HepG2 (cell line): ENCODE results near the gene FOXR1. TPM values are rescaled to one million over a fixed set of nuclear protein-coding genes. Genes with fewer than 3 reads are reported as not detected.
A peak's percentile ranks its signal among the peaks of the same experiment; 100 is the strongest.

Source experiments
- ATF3 ChIP-seq: sonication (generic); formaldehyde crosslinking; IDR thresholded peaks from 2 replicates; pipeline ENCODE4 v1.4.0; 2020; ENCODE audit warnings: missing genetic modification reagents
- CHD4 ChIP-seq: fragments of 200-600 bp; sonication (generic); IDR thresholded peaks from 2 replicates; pipeline ENCODE4 v1.7.0; 2017; ENCODE audit warnings: mild to moderate bottlenecking, low read length, borderline replicate concordance
- EEA1 ChIP-seq: sonication (generic); formaldehyde crosslinking; IDR thresholded peaks from 2 replicates; pipeline ENCODE4 v1.5.1; 2020; ENCODE audit warnings: mild to moderate bottlenecking, missing genetic modification reagents, borderline replicate concordance
- EED ChIP-seq: sonication (generic); formaldehyde crosslinking; IDR thresholded peaks from 2 replicates; pipeline ENCODE4 v1.5.0; 2020; ENCODE audit warnings: mild to moderate bottlenecking, missing genetic modification reagents
- HNF4G ChIP-seq, 2 experiments: sonication (generic) in 1 of 2; formaldehyde crosslinking in 1 of 2; IDR thresholded peaks; 2 replicates each; pipeline versions ENCODE4 v1.4.0 to v1.6.1; 2011 to 2020; ENCODE audit warnings: borderline replicate concordance in 2 of 2, low read depth in 2 of 2, mild to moderate bottlenecking in 2 of 2, low read length in 1 of 2, missing genetic modification reagents in 1 of 2, moderate library complexity in 1 of 2
- KAT8 ChIP-seq: IDR thresholded peaks from 2 replicates; pipeline ENCODE4 v1.6.1; 2016; ENCODE audit warnings: missing genetic modification reagents, missing compliant biosample characterization
- MAF1 ChIP-seq: sonication (generic); formaldehyde crosslinking; IDR thresholded peaks from 2 replicates; pipeline ENCODE4 v1.5.0; 2020; ENCODE audit warnings: missing genetic modification reagents, borderline replicate concordance
- NBN ChIP-seq: fragments of 450-650 bp; conservative IDR thresholded peaks from 2 replicates; pipeline ENCODE4 v1.6.1; 2017
- PHB2 ChIP-seq: fragments of 450-650 bp; IDR thresholded peaks from 2 replicates; pipeline ENCODE4 v1.6.1; 2018; ENCODE audit not compliant: partially characterized antibody
- POGK ChIP-seq: sonication (generic); formaldehyde crosslinking; conservative IDR thresholded peaks from 2 replicates; pipeline ENCODE4 v1.8.0; 2022; ENCODE audit warnings: mild to moderate bottlenecking, moderate library complexity, missing genetic modification reagents
- REPIN1 ChIP-seq: sonication (generic); formaldehyde crosslinking; IDR thresholded peaks from 2 replicates; pipeline ENCODE4 v1.8.0; 2022; ENCODE audit warnings: missing genetic modification reagents, low read depth, mild to moderate bottlenecking, borderline replicate concordance
- RNF2 ChIP-seq: fragments of 450-650 bp; conservative IDR thresholded peaks from 2 replicates; pipeline ENCODE4 v1.6.1; 2016; ENCODE audit warnings: low read depth
- TIGD3 ChIP-seq: sonication (generic); formaldehyde crosslinking; IDR thresholded peaks from 2 replicates; pipeline ENCODE4 v1.5.1; 2020; ENCODE audit warnings: mild to moderate bottlenecking, missing genetic modification reagents, borderline replicate concordance
- TOPORS ChIP-seq: sonication (generic); formaldehyde crosslinking; IDR thresholded peaks from 2 replicates; pipeline ENCODE4 v1.8.0; 2023; ENCODE audit warnings: mild to moderate bottlenecking, missing genetic modification reagents
- ZBTB8A ChIP-seq: sonication (generic); formaldehyde crosslinking; IDR thresholded peaks from 2 replicates; pipeline ENCODE4 v1.4.0; 2020; ENCODE audit warnings: mild to moderate bottlenecking, low read depth, missing genetic modification reagents, borderline replicate concordance
- ZNF280B ChIP-seq: sonication (generic); formaldehyde crosslinking; IDR thresholded peaks from 2 replicates; pipeline ENCODE4 v1.5.0; 2020; ENCODE audit warnings: missing genetic modification reagents, mild to moderate bottlenecking, borderline replicate concordance
- ZNF296 ChIP-seq: sonication (generic); formaldehyde crosslinking; conservative IDR thresholded peaks from 2 replicates; pipeline ENCODE4 v1.5.0; 2020; ENCODE audit warnings: mild to moderate bottlenecking, missing genetic modification reagents
- ZNF343 ChIP-seq: sonication (generic); formaldehyde crosslinking; IDR thresholded peaks from 2 replicates; pipeline ENCODE4 v1.4.0; 2020; ENCODE audit warnings: mild to moderate bottlenecking, missing genetic modification reagents
- ZNF558 ChIP-seq: sonication (generic); formaldehyde crosslinking; IDR thresholded peaks from 2 replicates; pipeline ENCODE4 v1.9.0; 2022; ENCODE audit warnings: mild to moderate bottlenecking, missing genetic modification reagents, borderline replicate concordance
- ZNF629 ChIP-seq: sonication (generic); formaldehyde crosslinking; conservative IDR thresholded peaks from 2 replicates; pipeline ENCODE4 v1.5.0; 2020; ENCODE audit warnings: missing genetic modification reagents
- ZNF749 ChIP-seq: sonication (generic); formaldehyde crosslinking; IDR thresholded peaks from 2 replicates; pipeline ENCODE4 v1.8.0; 2022; ENCODE audit warnings: mild to moderate bottlenecking, missing genetic modification reagents, moderate library complexity, borderline replicate concordance
- ZNF883 ChIP-seq: sonication (generic); formaldehyde crosslinking; IDR thresholded peaks from 2 replicates; pipeline ENCODE4 v1.5.1; 2020; ENCODE audit warnings: mild to moderate bottlenecking, missing genetic modification reagents; ENCODE audit errors: not compliant biosample characterization
- polyA plus RNA-seq, 8 experiments: library from polyadenylated mRNA; depleted of rRNA in 3 of 8; stranded (reverse) in 7 of 8; unstranded in 1 of 8; fragments of >200 nt; fragmentation: Illumina TruSeq in 4 of 8; extraction: Trizol in 4 of 8; gene quantifications; 2 replicates each; pipeline versions ENCODE4 v1.2.1 to v1.2.3, GENCODE V29; 2011 to 2016; ENCODE audit warnings: low read depth in 4 of 8, missing spikeins in 1 of 8, mixed read lengths in 1 of 8; ENCODE audit not compliant: insufficient read depth in 1 of 8
- total RNA-seq, 5 experiments: library from RNA; depleted of rRNA; stranded (reverse); fragments of >200 nt; fragmentation: Illumina TruSeq; extraction: Trizol; gene quantifications; 2 replicates each; pipeline ENCODE4 v1.2.3, GENCODE V29; 2016; ENCODE audit warnings: low read depth in 1 of 5

The FOXR1 gene
- total and polyA plus RNA-seq, 2 of the 13 experiments (the other 11 are each of a cell fraction or from before 2014, with no cell fraction given) = not detected

GRCh38 chr11:118997627-118998387 is 26.2 kb downstream of the FOXR1 start, which contains the start of gene CENATAC (continued):
- TF ChIP-seq ZNF280B (CRISPR knock-in tag) (peak; percentile 37; the same call in 1 of the 2 replicates), ZBTB8A (CRISPR knock-in tag) (no peak), ZNF343 (no peak), ZNF883 (CRISPR knock-in tag) (peak; percentile 65), RNF2 (peak; percentile 64; the same call in 1 of the 2 replicates), TOPORS (CRISPR knock-in tag) (no peak), ZNF558 (CRISPR knock-in tag) (peak; percentile 51), ZNF749 (CRISPR knock-in tag) (peak; percentile 55; the same call in 1 of the 2 replicates), TIGD3 (CRISPR knock-in tag) (no peak), EED (CRISPR knock-in tag) (no peak), EEA1 (0 out of 2 replicates have a peak, but pooled peaks have one; percentile 79), MAF1 (CRISPR knock-in tag) (no peak), HNF4G (IDR thresholded peaks at IDR 0.05; ENCODE audit: borderline replicate concordance, low read depth, low read length) (0 out of 2 replicates have a peak, but pooled peaks have one; percentile 15), HNF4G (CRISPR knock-in tag; IDR thresholded peaks at IDR 0.05; ENCODE audit: borderline replicate concordance, low read depth) (peak; percentile 18; the same call in 1 of the 2 replicates), ZNF629 (CRISPR knock-in tag) (no peak), ZNF296 (CRISPR knock-in tag) (no peak), NBN (no peak), REPIN1 (CRISPR knock-in tag) (no peak), POGK (peak; percentile 75; the same call in 1 of the 2 replicates), KAT8 (peak; percentile 91), PHB2 (no peak), CHD4 (no peak), ATF3 (CRISPR knock-in tag) (peak; percentile 15; the same call in 1 of the 2 replicates)
